Measurements from ENCODE around the gene C2CD5. TPM values are rescaled to one million over a fixed set of nuclear protein-coding genes. Genes with fewer than 3 reads are reported as not detected.

C2CD5 gene, protein sequence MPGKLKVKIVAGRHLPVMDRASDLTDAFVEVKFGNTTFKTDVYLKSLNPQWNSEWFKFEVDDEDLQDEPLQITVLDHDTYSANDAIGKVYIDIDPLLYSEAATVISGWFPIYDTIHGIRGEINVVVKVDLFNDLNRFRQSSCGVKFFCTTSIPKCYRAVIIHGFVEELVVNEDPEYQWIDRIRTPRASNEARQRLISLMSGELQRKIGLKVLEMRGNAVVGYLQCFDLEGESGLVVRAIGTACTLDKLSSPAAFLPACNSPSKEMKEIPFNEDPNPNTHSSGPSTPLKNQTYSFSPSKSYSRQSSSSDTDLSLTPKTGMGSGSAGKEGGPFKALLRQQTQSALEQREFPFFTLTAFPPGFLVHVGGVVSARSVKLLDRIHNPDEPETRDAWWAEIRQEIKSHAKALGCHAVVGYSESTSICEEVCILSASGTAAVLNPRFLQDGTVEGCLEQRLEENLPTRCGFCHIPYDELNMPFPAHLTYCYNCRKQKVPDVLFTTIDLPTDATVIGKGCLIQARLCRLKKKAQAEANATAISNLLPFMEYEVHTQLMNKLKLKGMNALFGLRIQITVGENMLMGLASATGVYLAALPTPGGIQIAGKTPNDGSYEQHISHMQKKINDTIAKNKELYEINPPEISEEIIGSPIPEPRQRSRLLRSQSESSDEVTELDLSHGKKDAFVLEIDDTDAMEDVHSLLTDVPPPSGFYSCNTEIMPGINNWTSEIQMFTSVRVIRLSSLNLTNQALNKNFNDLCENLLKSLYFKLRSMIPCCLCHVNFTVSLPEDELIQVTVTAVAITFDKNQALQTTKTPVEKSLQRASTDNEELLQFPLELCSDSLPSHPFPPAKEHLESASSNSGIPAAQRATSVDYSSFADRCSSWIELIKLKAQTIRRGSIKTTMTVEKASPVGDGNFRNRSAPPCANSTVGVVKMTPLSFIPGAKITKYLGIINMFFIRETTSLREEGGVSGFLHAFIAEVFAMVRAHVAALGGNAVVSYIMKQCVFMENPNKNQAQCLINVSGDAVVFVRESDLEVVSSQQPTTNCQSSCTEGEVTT
- total RNA-seq (10 to 100 TPM; 35.5 to 76.3 (median 57.5) TPM), polyA plus RNA-seq (10 to 100 TPM; 21.2 to 23.9 (median 23.7) TPM)
- long read RNA-seq, donor 1, full-length matches to known transcripts, result 2 of 8 reads
- long read RNA-seq, donor 1, partial matches to known transcripts, result 6 of 8 reads
- long read RNA-seq, donor 1, other reads (novel, unspliced or antisense), result 0 of 8 reads
- long read RNA-seq, donor 2, full-length matches to known transcripts, result 2 of 2 reads
- long read RNA-seq, donor 2, partial matches to known transcripts, result 0 of 2 reads
- long read RNA-seq, donor 2, other reads (novel, unspliced or antisense), result 0 of 2 reads

DNA sequence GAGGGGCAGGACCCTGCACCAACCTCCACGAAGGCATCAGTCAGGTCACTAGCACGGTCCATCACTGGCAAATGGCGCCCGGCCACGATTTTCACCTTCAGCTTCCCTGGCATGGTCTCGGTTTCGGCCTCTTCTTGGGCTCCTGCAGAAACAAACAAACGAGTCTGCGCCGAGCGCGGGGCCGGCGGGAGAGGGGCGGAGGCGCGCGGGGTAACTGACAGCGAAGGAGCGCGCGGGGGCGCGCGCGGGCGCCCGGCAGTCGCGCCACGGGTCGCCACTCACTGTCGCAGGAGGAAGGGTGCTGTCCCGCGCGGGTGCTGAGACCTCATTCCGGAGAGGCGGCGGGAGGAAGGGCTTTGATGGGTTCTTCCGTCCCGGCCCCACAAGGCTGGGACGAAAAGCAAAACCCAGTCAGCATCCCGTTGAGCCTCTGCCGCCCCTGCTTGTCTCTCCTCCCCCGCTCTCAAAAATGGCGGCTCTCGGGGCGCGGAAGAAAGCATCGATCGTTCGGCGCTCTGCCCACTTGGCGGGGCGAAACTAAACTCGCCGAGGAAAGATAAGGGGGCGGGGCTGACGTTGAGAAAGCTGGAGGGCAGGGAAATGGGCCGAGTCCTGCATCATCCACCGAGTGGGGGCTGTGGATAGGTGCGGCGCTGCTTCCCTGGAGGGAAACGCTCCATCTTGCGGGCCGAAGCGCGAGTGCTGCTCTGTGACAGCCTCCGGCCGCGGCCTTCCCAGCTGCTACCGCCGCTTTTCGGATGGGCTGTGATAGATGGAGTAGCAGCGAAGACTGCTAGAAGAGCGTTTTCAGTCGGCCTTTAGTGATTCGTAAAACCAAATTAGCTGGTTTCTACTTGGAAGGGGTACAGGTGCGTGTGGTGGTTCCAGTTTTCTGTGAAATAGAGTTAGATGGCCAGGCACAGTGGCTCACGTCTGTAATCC lies at the start of gene C2CD5:
Gene C2CD5 (minus strand): TSS at position 505 of the 942 bp plus-strand sequence. CDS start 392 bp downstream, at position 113.
- 1 to 3% (median 2%) methylated on average over 54 to 80 of the region's 80 CpGs for WGBS, 5 donors
- intact Hi-C loops (cut with DNase I; ENCODE audit: low total_unique reads), result loop anchor here (5.0 kb wide), 1 partner anchor 83 kb away; the partner anchor contains the start of gene ETNK1
- peaks cover 15 to 52% (median 38%) of the 10 kb centered on the region in 6 donors for H3K4me1 ChIP-seq
- no peaks in the 10 kb centered on the region for H3K27me3 ChIP-seq (replicated peaks in 1 of 7)
- peak within 1 kb of the TSS; percentile 57 to 98 (median 82) for H3K4me3 ChIP-seq
- TF ChIP-seq POLR2A (IDR thresholded peaks at IDR 0.05), result peak in 2 of 3 donors; percentile 69 to 89
- TF ChIP-seq, protein P1, sequence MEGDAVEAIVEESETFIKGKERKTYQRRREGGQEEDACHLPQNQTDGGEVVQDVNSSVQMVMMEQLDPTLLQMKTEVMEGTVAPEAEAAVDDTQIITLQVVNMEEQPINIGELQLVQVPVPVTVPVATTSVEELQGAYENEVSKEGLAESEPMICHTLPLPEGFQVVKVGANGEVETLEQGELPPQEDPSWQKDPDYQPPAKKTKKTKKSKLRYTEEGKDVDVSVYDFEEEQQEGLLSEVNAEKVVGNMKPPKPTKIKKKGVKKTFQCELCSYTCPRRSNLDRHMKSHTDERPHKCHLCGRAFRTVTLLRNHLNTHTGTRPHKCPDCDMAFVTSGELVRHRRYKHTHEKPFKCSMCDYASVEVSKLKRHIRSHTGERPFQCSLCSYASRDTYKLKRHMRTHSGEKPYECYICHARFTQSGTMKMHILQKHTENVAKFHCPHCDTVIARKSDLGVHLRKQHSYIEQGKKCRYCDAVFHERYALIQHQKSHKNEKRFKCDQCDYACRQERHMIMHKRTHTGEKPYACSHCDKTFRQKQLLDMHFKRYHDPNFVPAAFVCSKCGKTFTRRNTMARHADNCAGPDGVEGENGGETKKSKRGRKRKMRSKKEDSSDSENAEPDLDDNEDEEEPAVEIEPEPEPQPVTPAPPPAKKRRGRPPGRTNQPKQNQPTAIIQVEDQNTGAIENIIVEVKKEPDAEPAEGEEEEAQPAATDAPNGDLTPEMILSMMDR (IDR thresholded peaks at IDR 0.05 in 8 of 11, conservative IDR thresholded peaks at IDR 0.05 in 3 of 11), result peak in 6 of 11 experiments; percentile 36 to 56 (median 52)
- peak; percentile 92 to 94 (median 93) for TF ChIP-seq POLR2AphosphoS5 (IDR thresholded peaks at IDR 0.05)
- H3K9me3 ChIP-seq, result no peaks in the 10 kb centered on the region
- peak; percentile 98 for DNase-seq
- H3K27ac ChIP-seq, result peak within 1 kb of the TSS; percentile 87 to 98 (median 96)
- H3K36me3 ChIP-seq, result peaks cover 0 to 4% (median 0%) of the 10 kb centered on the region in 6 donors

DNA sequence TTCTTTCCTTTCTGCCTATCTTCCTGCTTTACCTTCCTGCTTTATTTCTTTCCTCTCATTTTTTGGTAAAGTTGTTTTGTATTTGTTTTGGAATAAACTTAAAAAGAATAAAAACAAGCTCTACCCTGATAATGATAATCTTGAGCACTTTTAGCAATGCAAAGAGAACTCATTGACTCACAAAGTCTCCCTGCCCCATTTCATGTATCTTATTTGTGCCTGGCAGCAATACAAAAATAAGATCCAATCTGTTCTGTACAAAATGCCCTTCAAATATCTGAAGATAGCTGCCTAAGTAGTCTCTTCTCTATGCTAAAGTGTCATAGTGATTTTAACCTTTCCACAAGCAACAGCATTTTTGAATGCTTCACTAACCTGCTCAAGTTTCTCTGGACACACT lies 49.5 kb upstream of the C2CD5 start:
- Histone ChIP-seq H3K27ac (no peak overlapping the region), H3K27me3 (replicated peaks in 1 of 7) (no peaks in the 10 kb centered on the region), H3K4me1 (no peaks in the 10 kb centered on the region), H3K9me3 (no peaks in the 10 kb centered on the region), H3K36me3 (no peaks in the 10 kb centered on the region), H3K4me3 (no peak overlapping the region)
- TF ChIP-seq POLR2A (IDR thresholded peaks at IDR 0.05) (no peak), POLR2AphosphoS5 (IDR thresholded peaks at IDR 0.05) (no peak)
- TF ChIP-seq, protein P1 (IDR thresholded peaks at IDR 0.05 in 8 of 11, conservative IDR thresholded peaks at IDR 0.05 in 3 of 11), result no peak
- intact Hi-C loops (cut with DNase I; ENCODE audit: low total_unique reads), result no loop called here
- no peak for DNase-seq

DNA sequence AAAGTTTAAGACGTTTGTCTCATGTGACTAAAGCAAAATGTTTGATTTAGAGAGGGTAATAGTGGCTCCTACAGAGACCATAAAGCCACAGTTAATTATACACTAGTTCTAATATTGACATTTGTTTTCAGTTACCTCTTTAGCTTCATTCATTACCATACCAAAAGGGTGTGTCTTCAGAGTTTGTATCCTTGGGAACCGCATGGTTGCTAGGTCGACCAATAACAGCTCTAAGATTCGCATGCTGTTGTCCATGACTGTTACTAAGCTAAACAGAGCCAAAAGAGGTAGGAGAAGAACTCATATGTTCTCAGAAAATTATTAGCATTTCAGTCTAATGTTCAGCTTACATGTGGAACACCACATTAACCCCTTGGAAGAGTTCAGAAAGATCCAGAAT lies 44.5 kb upstream of the C2CD5 start:
- H3K27ac ChIP-seq, result no peak overlapping the region
- no peak for DNase-seq
- TF ChIP-seq, protein P1 (IDR thresholded peaks at IDR 0.05 in 8 of 11, conservative IDR thresholded peaks at IDR 0.05 in 3 of 11), result no peak
- TF ChIP-seq POLR2AphosphoS5 (IDR thresholded peaks at IDR 0.05) (no peak), POLR2A (IDR thresholded peaks at IDR 0.05) (no peak)
- no peak overlapping the region for H3K4me3 ChIP-seq
- intact Hi-C loops (cut with DNase I; ENCODE audit: low total_unique reads), result no loop called here
- no peaks in the 10 kb centered on the region for H3K9me3 ChIP-seq
- H3K27me3 ChIP-seq (replicated peaks in 1 of 7), result no peaks in the 10 kb centered on the region
- WGBS, 5 donors, result 77 to 83% (median 82%) methylated on average over 4 of the region's 4 CpGs
- H3K36me3 ChIP-seq, result no peaks in the 10 kb centered on the region
- H3K4me1 ChIP-seq, result no peaks in the 10 kb centered on the region

Data from spleen (tissue), 13 donors.